Measurements from ENCODE around the gene WASF1. TPM values are rescaled to one million over a fixed set of nuclear protein-coding genes. Genes with fewer than 3 reads are reported as not detected.

Gene WASF1
- total RNA-seq, 4 donors from 2014 or later: 2.0 to 13.0 (median 7.7) TPM

GRCh38 chr6:110185879-110186278, 6.4 kb upstream of the WASF1 start:
- 90 to 94% methylated on average over 3 of the region's 3 CpGs for WGBS, 2 donors
- Histone ChIP-seq H3K36me3 (no peaks in the 10 kb centered on the region), H3K4me3 (replicated peaks in 1 of 3) (no peak overlapping the region), H3K27me3 (no peaks in the 10 kb centered on the region), H3K9me3 (no peaks in the 10 kb centered on the region), H3K27ac (no peak overlapping the region), H3K4me1 (peaks cover 15 to 20% of the 10 kb centered on the region in 2 donors)
- TF ChIP-seq, protein P1, sequence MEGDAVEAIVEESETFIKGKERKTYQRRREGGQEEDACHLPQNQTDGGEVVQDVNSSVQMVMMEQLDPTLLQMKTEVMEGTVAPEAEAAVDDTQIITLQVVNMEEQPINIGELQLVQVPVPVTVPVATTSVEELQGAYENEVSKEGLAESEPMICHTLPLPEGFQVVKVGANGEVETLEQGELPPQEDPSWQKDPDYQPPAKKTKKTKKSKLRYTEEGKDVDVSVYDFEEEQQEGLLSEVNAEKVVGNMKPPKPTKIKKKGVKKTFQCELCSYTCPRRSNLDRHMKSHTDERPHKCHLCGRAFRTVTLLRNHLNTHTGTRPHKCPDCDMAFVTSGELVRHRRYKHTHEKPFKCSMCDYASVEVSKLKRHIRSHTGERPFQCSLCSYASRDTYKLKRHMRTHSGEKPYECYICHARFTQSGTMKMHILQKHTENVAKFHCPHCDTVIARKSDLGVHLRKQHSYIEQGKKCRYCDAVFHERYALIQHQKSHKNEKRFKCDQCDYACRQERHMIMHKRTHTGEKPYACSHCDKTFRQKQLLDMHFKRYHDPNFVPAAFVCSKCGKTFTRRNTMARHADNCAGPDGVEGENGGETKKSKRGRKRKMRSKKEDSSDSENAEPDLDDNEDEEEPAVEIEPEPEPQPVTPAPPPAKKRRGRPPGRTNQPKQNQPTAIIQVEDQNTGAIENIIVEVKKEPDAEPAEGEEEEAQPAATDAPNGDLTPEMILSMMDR (IDR thresholded peaks at IDR 0.05): no peak
- no peak for TF ChIP-seq POLR2A (IDR thresholded peaks at IDR 0.05)
- intact Hi-C loops (cut with DNase I): loop anchor here (10.0 kb wide), 1 partner anchor 491 kb away; the partner anchor contains the start of genes AK9 and FIG4
- DNase-seq: no peak

DNA sequence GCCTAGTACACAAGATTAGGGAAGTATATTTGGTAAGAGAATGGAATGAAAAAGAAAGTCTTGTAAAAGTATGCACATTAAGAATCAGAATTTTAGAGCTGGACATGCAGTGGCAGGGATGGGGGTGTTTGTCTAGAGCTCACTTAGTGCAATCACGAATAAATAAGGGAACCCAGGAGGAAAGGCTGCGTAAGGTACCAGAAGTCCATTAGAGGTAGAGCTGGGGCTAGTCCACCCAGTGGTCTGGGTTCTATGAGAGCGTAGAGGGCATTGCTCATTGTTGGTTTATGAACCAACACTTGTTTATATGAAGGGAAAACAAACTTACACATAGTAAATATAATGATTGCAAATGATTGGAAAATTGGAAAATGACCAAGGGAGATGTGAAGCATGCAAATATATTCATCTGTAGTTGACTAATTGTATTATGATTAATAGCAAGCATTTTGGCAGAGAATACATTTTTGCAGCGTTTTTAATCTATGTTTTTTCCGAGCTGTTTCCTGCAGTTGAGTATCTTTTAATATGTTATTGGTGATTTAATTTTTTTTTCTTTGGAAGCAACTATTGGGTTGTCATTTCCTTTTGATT, 3.9 kb upstream of the WASF1 start:
- Histone ChIP-seq H3K4me1 (peaks cover 17 to 20% of the 10 kb centered on the region in 2 donors), H3K27ac (no peak overlapping the region), H3K36me3 (no peaks in the 10 kb centered on the region), H3K27me3 (no peaks in the 10 kb centered on the region), H3K9me3 (no peaks in the 10 kb centered on the region), H3K4me3 (replicated peaks in 1 of 3) (no peak overlapping the region)
- DNase-seq: no peak
- no peak for TF ChIP-seq POLR2A (IDR thresholded peaks at IDR 0.05)
- TF ChIP-seq, protein P1 (IDR thresholded peaks at IDR 0.05): no peak
- intact Hi-C loops (cut with DNase I): loop anchor here (10.0 kb wide), 1 partner anchor 489 kb away; the partner anchor contains the start of genes AK9 and FIG4
- 78 to 83% methylated on average over 5 of the region's 5 CpGs for WGBS, 2 donors

- intact Hi-C loops (cut with DNase I): loop anchor here (10.0 kb wide), 1 partner anchor 487 kb away; the partner anchor contains the start of genes AK9 and FIG4
- WGBS, 2 donors: 61 to 62% methylated on average over 6 of the region's 6 CpGs
- Histone ChIP-seq H3K4me1 (peaks cover 13 to 20% of the 10 kb centered on the region in 2 donors), H3K27ac (no peak overlapping the region), H3K36me3 (no peaks in the 10 kb centered on the region), H3K27me3 (no peaks in the 10 kb centered on the region), H3K4me3 (replicated peaks in 1 of 3) (peak overlapping the region; percentile 30 to 85 (median 71)), H3K9me3 (no peaks in the 10 kb centered on the region)
- DNase-seq: no peak
- no peak for TF ChIP-seq POLR2A (IDR thresholded peaks at IDR 0.05)
- TF ChIP-seq, protein P1 (IDR thresholded peaks at IDR 0.05): no peak
These were observed 1.9 kb upstream of the WASF1 start for GRCh38 chr6:110181131-110182030.

- Histone ChIP-seq H3K36me3 (no peaks in the 10 kb centered on the region), H3K27me3 (no peaks in the 10 kb centered on the region), H3K9me3 (no peaks in the 10 kb centered on the region), H3K4me1 (peaks cover 13 to 16% of the 10 kb centered on the region in 2 donors), H3K27ac (peak within 1 kb of the TSS; percentile 55 to 78 (median 73)), H3K4me3 (replicated peaks in 1 of 3) (peak within 1 kb of the TSS; percentile 30 to 85 (median 74))
- intact Hi-C loops (cut with DNase I): loop anchor here (10.0 kb wide), 1 partner anchor 486 kb away; the partner anchor contains the start of genes AK9 and FIG4
- 0 to 1% methylated on average over 18 to 28 of the region's 28 CpGs for WGBS, 2 donors
- peak; percentile 54 for DNase-seq
- TF ChIP-seq, protein P1 (IDR thresholded peaks at IDR 0.05): no peak
- TF ChIP-seq POLR2A (IDR thresholded peaks at IDR 0.05): peak in 1 of 2 donors; percentile 63
These were observed 948 bp upstream of the WASF1 start, which contains the start of gene CDC40 for GRCh38 chr6:110180228-110181008. TSS of gene CDC40 (plus strand) at chr6:110180427. CDS start at chr6:110180445, 18 bp downstream.

Measured in thyroid gland (tissue), 4 donors.